HG03139 (cell line): Measurements from ENCODE around the gene RABL6.

Source experiments
- ATAC-seq: cut with Tn5 transposase; IDR thresholded peaks from one replicate; pipeline ENCODE4 v1.9.1; 2021; ENCODE audit not compliant: unreplicated experiment

Gene RABL6

DNA sequence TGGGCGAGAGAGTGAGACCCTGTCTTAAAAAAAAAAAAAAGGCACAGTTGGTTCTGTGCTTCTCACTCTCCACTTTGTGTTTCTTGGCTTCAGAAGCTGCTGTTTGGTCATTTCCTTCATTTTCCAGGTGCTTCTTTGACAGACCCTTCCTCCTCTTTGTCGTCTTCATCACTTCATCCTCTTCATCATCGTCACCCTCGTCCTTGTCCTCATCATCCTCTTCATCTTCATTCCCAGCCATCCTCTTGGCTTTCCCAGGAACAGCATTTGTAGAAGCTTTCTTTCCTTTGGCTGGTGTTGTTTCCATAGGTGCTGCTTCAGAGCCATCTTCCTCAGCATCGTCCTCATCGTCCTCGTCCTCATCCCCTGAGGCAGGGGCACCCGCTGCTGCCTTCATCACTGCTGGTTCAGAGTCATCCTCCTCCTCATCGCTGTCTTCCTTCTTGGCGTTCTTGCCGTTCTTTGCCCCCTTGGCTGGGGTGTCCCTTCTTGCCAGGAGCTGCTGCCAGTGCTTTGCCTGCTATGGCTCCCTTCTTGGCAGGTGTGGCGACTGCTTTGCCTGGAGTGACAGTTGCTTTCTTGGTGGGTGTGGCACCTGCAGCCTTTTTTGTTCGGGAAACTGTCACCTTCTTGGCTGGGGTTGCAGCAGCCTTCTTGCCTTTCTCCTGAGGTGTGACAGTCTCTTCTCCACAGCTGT lies 7.1 kb downstream of the RABL6 start:
- no peak for ATAC-seq

GRCh38 chr9:136815422-136815782 lies 7.7 kb downstream of the RABL6 start:
- ATAC-seq, result no peak

GRCh38 chr9:136820971-136821825 lies 13.4 kb downstream of the RABL6 start:
- no peak for ATAC-seq

DNA sequence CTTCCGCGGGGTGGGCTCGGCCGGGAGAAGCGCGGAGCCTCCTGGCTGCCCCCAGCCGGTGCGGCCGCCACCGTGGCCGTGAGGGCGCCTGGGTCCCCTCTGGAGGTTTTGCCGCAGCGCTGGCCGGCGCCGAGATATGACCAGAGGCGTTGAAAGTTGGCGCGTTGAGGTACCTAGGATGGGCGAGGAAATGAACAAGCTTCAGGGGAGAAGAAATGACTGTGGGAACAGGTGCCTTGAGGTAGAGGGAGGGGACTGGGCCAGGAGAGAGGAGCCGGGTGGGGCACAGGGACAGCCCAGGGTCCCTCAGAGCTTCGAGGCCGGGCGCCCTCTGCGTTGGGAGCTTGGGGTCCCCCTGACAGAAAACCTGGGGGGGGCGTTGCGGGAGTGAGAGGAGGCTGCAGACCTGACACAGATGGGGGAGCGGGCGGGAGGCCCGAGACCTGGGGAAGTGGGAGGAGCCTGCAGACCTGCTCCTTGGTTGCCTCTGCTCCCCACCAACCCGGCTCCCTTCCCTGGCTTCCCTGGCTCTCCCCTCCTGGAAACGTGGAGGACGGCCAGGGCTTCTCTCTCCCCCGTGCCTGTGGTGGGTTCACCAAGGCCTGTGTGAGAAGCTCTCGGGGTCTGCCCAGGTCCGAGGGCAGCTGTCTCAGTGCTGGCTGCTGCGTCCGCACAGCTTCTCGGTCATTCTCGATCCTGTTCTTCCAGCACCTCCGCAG lies 14.2 kb downstream of the RABL6 start:
- ATAC-seq, result no peak

- ATAC-seq, result no peak
These were observed 15.6 kb downstream of the RABL6 start for GRCh38 chr9:136823136-136824046.

- ATAC-seq, result no peak
These were observed 16.9 kb downstream of the RABL6 start for GRCh38 chr9:136824496-136825225.

DNA sequence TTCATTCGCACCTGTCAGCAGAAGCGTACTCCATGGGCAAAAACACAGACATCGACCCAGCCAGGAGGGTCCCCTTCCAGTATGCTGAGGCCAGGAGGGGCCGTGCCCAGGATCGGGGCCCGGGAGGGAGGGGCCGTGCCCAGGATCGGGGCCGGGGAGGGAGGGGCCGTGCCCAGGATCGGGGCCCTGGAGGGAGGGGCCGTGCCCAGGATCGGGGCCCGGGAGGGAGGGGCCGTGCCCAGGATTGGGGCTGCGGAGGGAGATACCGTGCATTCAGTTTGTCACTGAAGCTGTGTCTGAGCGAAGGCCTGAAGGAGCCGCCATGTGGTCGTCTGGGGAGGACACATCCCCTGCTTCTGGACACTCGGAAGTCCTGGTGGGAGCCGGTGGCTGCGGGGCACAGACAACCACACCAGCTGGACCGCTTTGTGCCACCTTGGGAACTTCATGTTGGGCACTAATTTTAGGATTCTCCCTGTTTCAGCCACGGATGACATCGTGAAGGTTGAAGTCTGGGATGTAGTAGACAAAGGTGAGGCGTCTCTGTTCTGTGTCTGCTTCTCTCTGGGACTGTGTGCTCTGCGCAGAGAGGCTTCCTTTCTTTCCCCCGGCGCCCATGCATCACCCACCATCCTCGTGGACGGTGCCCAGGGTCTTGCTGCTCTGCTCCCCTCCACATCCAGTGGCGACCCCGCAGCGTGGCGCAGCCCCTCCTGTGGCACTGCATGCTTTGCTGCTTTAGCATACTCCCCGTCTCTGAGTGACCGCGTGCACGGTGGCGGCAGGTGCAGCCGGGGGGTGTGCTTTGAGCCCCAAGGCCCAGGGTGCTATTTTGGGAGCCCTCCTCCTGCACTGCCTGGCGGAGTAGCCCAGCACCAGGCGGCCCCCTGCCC lies 17.8 kb downstream of the RABL6 start:
- ATAC-seq, result no peak

DNA sequence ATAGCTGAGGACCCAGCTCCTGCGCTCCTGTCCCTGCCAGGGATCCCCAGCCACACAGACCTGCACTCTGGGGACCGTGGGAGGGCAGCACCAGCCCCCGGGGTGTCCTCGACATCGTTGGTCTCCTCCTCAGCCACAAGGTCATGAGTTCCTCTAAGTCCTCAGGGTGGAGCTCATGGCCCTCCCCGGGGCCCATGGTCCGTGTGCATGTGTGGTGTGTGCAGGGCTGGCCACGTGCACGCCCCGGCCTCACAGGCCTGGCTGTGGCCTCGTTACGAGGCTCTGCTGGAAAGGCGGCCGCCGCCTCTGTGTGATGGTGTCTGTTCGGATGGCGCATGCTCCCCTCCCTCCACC lies 18.4 kb downstream of the RABL6 start:
- no peak for ATAC-seq

GRCh38 chr9:136826703-136827582 lies 19.2 kb downstream of the RABL6 start:
- ATAC-seq, result no peak

GRCh38 chr9:136827794-136828473 lies 20.2 kb downstream of the RABL6 start:
- ATAC-seq, result no peak

DNA sequence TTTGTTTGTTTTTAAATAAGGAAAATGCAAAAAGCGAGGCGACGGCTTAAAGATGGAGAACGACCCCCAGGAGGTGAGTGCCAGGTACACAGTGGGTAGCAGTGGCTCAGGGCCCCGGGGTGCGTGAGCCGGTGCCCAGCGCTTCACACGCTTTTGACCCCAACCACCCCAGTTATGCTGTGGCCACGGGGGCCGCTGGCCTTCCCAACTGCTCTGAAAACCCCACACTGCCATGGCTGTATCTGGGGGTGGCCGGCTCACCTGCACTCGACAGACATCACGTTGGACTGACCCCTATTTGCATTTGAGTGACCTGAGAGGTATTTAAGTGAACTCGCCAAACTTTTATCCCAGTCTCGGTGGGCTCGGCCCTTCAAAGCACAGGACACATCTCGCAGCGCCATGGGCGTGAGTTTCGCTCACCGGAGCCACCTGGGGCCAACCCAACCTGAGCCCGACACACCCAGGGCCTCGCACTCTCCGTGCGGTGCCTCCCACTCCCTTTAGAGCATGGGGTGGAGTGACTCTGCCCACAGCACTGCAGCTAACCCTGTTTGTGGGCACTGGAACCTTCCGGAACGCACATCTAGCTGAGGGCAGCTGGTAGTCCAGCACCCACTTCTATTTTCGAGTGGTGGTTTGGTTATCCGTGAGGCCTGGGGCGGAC lies 20.9 kb downstream of the RABL6 start:
- no peak for ATAC-seq

DNA sequence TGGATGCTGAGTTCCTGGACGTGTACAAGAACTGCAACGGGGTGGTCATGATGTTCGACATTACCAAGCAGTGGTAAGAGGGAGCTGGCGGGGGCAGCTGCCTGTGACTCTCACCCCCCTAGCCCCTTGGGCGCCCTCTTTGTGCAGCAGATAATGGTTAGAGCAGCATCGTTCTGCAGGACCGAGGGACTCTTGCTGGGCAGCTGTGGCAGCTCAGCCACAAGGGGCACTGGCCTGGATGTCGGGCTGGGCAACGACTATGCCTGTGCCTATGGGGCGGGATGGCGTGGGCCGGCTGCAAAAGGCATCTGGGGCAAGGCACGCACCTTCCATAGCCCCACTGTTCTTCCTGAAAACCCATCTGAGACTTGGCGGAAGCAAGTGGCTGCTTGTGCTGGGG lies 21.7 kb downstream of the RABL6 start:
- ATAC-seq, result no peak

GRCh38 chr9:136829981-136830885 lies 22.5 kb downstream of the RABL6 start:
- no peak for ATAC-seq

DNA sequence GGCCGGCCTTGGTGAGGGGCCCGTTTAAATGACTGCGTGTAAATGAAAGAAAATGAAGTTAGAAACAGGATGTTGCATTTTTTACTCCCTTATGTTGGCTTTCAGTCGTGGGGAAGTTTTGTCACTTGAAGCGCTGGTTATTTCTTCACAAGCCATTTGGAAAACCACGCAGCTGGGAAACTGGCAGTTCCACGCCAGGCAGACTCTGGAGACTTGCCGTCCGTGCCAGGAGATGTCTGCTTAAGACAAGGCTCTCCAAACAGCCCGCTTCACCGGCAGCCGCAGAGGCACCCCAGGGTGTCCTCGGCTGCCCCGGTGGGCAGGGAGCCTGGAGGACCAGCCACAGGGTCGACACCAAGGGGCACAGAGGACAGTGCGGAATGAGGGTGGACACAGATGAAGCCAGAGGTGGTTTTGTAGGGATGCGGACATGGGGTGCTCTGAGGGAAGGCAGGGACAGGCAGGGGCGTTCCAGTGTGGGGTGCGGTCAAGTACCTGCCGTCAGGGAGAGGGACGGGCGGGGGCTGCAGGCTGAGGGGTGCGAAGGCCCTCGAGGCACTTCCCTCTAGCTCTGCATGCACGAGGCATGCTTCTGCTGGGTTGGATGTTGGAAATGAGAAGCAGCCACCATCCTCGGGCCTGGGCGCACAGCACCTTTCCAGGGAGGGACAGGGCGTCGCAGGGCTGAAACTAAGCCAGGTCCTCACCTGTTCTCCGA lies 23.4 kb downstream of the RABL6 start:
- ATAC-seq, result no peak

GRCh38 chr9:136831720-136832104 lies 24.0 kb downstream of the RABL6 start:
- no peak for ATAC-seq

- ATAC-seq, result no peak
These were observed 24.8 kb downstream of the RABL6 start for GRCh38 chr9:136832581-136832980.
